Right lobe of liver (tissue), 6 donors: Measurements from ENCODE around the gene SH2D1B. TPM values are rescaled to one million over a fixed set of nuclear protein-coding genes. Genes with fewer than 3 reads are reported as not detected.
"Not testable (repeated sequence)": the region's sequence is repeated elsewhere in the genome, so short reads cannot be mapped to it uniquely, and the experiment has no call there.

Source experiments
- ATAC-seq, 4 donors: fragments of 200-7000 bp; cut with Tn5 transposase; one replicate each; pipeline ENCODE4 v1.9.1; 2020; ENCODE audit warnings: mild to moderate bottlenecking in 4 of 4, moderate library complexity in 4 of 4
- DNase-seq, 3 donors: peaks; one replicate each; pipeline ENCODE4 v3.0.0-alpha.2; 2020
- H3K27ac ChIP-seq, 3 donors: fragments of 200-600 bp; one replicate each; pipeline ENCODE4 v1.8.0; 2022
- H3K27me3 ChIP-seq, 2 donors: fragments of 200-600 bp; one replicate each; pipeline ENCODE4 v1.8.0; 2022
- H3K36me3 ChIP-seq, 4 donors: fragments of 200-600 bp; sonication (generic) in 1 of 4; one replicate each; pipeline versions ENCODE4 v1.5.1 to v1.8.0; 2017 to 2022; ENCODE audit warnings: control low read depth in 1 of 4
- H3K4me1 ChIP-seq, 4 donors: fragments of 200-600 bp; sonication (generic) in 1 of 4; one replicate each; pipeline versions ENCODE4 v1.5.1 to v1.8.0; 2017 to 2022; ENCODE audit warnings: control low read depth in 1 of 4
- H3K4me3 ChIP-seq, 3 donors: fragments of 200-600 bp; one replicate each; pipeline ENCODE4 v1.8.0; 2022
- H3K9me3 ChIP-seq, 4 donors: fragments of 200-600 bp; sonication (generic) in 1 of 4; one replicate each; pipeline versions ENCODE4 v1.5.1 to v1.8.0; 2017 to 2022; ENCODE audit warnings: control low read depth in 1 of 4
- CTCF ChIP-seq, 4 donors: fragments of 200-600 bp in 3 of 4; fragments of 450-650 bp in 1 of 4; IDR thresholded peaks; one replicate each; pipeline versions ENCODE4 v1.5.1 to v1.8.0; 2016 to 2022; ENCODE audit warnings: antibody characterized with exemption in 4 of 4, mild to moderate bottlenecking in 2 of 4
- POLR2A ChIP-seq: fragments of 450-650 bp; IDR thresholded peaks from one replicate; pipeline ENCODE4 v1.6.1; 2017; ENCODE audit warnings: antibody characterized with exemption, mild to moderate bottlenecking
- WGBS: methylation state at CpG from one replicate; pipeline ENCODE4 v1.1.6; 2018; ENCODE audit warnings: low coverage, low lambda C conversion rate; ENCODE audit not compliant: insufficient coverage; ENCODE audit errors: missing lambda C conversion rate; 5-methylcytosine and 5-hydroxymethylcytosine counted together
- intact Hi-C, 2 donors: fragments of 100-400 bp; cut with DNase I; formaldehyde crosslinking; loops; one replicate each; pipeline versions ENCODE4 v1.11.2 to v1.14.1; 2022
- total RNA-seq, 6 experiments: library from RNA; depleted of rRNA in 2 of 6; stranded (reverse); fragments of >200 nt in 2 of 6; fragmentation: NEBNext Ultra II Directional in 3 of 6; extraction: Animal tissue kit (Norgen Biotek cat#: 25700) in 3 of 6; gene quantifications; one replicate each; pipeline versions ENCODE4 v1.1.0 to v1.2.4, GENCODE V29; 2016 to 2023
- donor health status: DM: no; HTN: yes; CAD: no.
- donor health status: DM: no; HTN: no; CAD: no.
- donor health status: DM: no; HTN: no; CAD: no.
- donor health status: DM: no; HTN: yes; CAD: no.
- donor health status: DM: no; HTN: yes; CAD: no.

SH2D1B gene
- total RNA-seq, 6 experiments from 2014 or later, result 0.17 to 0.60 (median 0.31) TPM; not detected in 3

GRCh38 chr1:162421258-162422164, 9.6 kb upstream of the SH2D1B start:
- ATAC-seq (no peak), DNase-seq (no peak)
- no peaks in the 10 kb centered on the region for H3K36me3 ChIP-seq
- intact Hi-C loops, result no loop called here
- 14% methylated on average over 3 of the region's 5 CpGs for WGBS
- H3K27me3 ChIP-seq, result no peaks in the 10 kb centered on the region
- TF ChIP-seq POLR2A, result no peak
- no peak for TF ChIP-seq CTCF (IDR thresholded peaks at IDR 0.05)
- H3K4me1 ChIP-seq, result no peaks in the 10 kb centered on the region
- no peaks in the 10 kb centered on the region for H3K9me3 ChIP-seq
- H3K4me3 ChIP-seq, result no peak overlapping the region
- no peak overlapping the region for H3K27ac ChIP-seq

- H3K36me3 ChIP-seq, result no peaks in the 10 kb centered on the region
- intact Hi-C loops, result no loop called here
- no peaks in the 10 kb centered on the region for H3K27me3 ChIP-seq
- no peak overlapping the region for H3K27ac ChIP-seq
- ATAC-seq (no peak), DNase-seq (no peak)
- TF ChIP-seq POLR2A (no peak), CTCF (IDR thresholded peaks at IDR 0.05) (no peak)
- H3K9me3 ChIP-seq, result no peaks in the 10 kb centered on the region
- H3K4me1 ChIP-seq, result no peaks in the 10 kb centered on the region
- WGBS, result 78% methylated on average over 3 of the region's 3 CpGs
- no peak overlapping the region for H3K4me3 ChIP-seq
These were observed 8.2 kb upstream of the SH2D1B start for GRCh38 chr1:162420120-162420519.

GRCh38 chr1:162419450-162419931, 7.6 kb upstream of the SH2D1B start:
- H3K9me3 ChIP-seq, H3K27ac ChIP-seq, DNase-seq, H3K27me3 ChIP-seq, H3K36me3 ChIP-seq, ATAC-seq, H3K4me3 ChIP-seq, H3K4me1 ChIP-seq, intact Hi-C loops: not testable (repeated sequence)
- 57% methylated on average over 7 of the region's 9 CpGs for WGBS

GRCh38 chr1:162418584-162418983, 6.6 kb upstream of the SH2D1B start:
- H3K27me3 ChIP-seq, H3K4me1 ChIP-seq, intact Hi-C loops, H3K27ac ChIP-seq, H3K36me3 ChIP-seq, H3K9me3 ChIP-seq, DNase-seq, H3K4me3 ChIP-seq, ATAC-seq: not testable (repeated sequence)
- WGBS, result 55% methylated on average over 4 of the region's 7 CpGs

GRCh38 chr1:162417650-162418049, 5.7 kb upstream of the SH2D1B start:
- TF ChIP-seq POLR2A (no peak), CTCF (IDR thresholded peaks at IDR 0.05) (no peak)
- WGBS, result 80% methylated on average over 7 of the region's 7 CpGs
- Histone ChIP-seq H3K9me3 (no peaks in the 10 kb centered on the region), H3K4me1 (no peaks in the 10 kb centered on the region), H3K27ac (no peak overlapping the region), H3K27me3 (no peaks in the 10 kb centered on the region), H3K4me3 (no peak overlapping the region), H3K36me3 (no peaks in the 10 kb centered on the region)
- no peak for DNase-seq
- ATAC-seq, result no peak
- intact Hi-C loops, result no loop called here
